ENCODE data around the gene MEIS1.

GRCh38 chr2:66436581-66437001 is 1.7 kb downstream of the MEIS1 start:
- TF ChIP-seq REST (IDR thresholded peaks at IDR 0.05; ENCODE audit: insufficient read depth in 1 of 2, low read depth in 2 of 2, low read length in 2 of 2), result no peak
- no peak for TF ChIP-seq FOXP2 (optimal IDR thresholded peaks at IDR 0.05; ENCODE audit: borderline replicate concordance, extremely low read depth, extremely low read length, insufficient read depth)
- no peak for TF ChIP-seq POLR2AphosphoS5 (IDR thresholded peaks at IDR 0.05; ENCODE audit: low read depth, low read length)

Measured in PFSK-1 (cell line).